Umbilical cord (tissue), 2 donors: ENCODE measurements around the gene RAD51B. TPM values are rescaled to one million over a fixed set of nuclear protein-coding genes. Genes with fewer than 3 reads are reported as not detected.
"Not testable (repeated sequence)": the region's sequence is repeated elsewhere in the genome, so short reads cannot be mapped to it uniquely, and the experiment has no call there.

ENCODE experiments used
- DNase-seq: peaks from one replicate; pipeline ENCODE4 v3.0.0-alpha.2; 2015; ENCODE audit warnings: low spot score
- total RNA-seq: library from RNA; depleted of rRNA; stranded (reverse); fragments of >200 nt; gene quantifications from one replicate; pipeline ENCODE4 v1.2.3, GENCODE V29; 2014; ENCODE audit warnings: low replicate concordance; ENCODE audit not compliant: insufficient read depth

The RAD51B gene
- total RNA-seq, 1 donor from 2014 or later, result 34.2 TPM

DNA sequence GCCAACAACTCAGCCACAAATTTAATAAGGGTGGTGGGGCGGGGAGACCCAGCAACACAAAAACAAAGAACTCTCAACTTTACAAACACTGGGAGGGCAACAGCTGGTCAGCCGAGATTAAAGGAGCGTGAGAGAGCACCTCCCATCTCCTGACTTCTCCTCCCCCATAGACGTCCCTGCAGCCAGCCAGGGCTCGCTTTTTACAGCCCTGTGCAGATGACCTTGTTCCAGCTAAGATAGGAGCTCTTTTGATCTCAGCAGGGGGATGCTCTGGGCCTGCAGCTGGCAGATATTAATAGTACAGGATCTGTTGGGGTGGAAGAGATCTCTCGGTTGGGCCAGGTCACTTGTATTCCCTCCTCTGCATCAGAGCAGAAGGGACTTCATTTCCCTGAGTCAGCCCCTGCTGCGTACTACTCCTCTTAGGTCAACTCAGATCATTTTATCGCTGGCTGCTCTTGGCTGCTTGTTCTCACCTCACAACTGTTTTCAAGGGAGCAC is 475.8 kb downstream of the RAD51B start:
- peak; percentile 93 for DNase-seq

DNA sequence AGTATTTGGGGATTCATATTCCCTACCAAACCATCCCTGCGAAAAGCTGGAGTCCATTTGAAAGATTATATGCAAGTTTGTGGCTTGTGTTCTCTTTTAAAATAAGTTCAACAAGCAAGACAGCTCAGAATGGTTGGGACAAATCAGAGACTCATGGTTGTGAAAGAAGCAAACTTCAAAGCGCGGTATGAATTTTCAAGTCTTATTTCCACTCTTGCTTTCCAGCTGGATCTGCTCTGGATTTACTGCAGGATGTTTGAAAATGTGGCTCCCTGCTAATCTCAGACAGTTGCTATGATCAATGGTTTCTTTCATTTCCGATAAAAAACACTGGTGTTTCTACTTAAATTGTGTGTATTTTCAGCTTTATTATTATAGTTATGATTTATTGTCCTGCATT is 477.5 kb downstream of the RAD51B start:
- DNase-seq, result peak; percentile 94

DNA sequence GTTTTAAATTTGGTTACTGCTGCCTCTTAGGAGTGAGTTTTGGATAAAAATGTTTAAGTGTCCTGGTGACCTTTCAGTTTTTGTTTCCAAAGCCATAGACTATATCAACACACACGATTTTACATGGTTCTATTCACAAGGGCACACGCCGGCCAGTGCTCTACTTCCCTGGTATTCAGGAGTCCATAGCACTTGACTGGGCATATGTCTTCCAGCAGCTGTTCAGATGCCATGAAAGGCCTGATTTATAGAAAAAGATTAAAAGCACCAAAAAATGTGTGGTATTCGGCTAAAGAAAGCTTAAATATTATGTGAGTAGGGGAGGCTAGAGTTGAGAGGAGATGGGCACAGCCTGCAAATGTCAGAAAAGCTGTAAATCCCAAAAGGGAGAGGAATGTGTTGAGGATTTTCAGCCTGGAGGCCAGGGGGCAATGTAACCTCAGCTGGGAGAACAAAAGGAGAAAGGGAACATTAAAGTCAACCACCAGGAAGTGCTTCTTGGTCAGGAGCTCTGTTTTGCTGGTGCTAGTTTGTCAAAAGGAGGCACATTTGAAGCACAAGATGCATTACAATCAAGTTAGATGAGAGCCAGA is 478.4 kb downstream of the RAD51B start:
- peak; percentile 66 for DNase-seq

DNA sequence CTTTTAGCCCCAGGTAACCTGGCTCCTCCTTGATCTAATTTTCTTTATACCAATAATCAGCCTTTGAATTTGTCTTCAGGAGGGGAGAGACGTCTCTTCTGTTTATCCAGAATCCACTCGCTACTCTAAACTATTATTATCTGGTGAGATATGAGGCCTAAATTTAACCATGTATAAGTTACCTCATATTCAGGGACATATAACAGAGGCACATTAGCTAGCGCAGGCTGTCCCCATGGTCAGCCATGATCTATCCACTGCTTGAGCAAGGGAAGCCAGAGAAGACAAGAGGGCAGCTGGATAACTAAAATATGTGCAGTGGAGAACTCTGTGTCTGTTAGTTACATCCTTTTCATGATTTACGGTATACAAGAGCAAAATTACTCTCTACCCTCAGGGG is 481.0 kb downstream of the RAD51B start:
- no peak for DNase-seq

DNA sequence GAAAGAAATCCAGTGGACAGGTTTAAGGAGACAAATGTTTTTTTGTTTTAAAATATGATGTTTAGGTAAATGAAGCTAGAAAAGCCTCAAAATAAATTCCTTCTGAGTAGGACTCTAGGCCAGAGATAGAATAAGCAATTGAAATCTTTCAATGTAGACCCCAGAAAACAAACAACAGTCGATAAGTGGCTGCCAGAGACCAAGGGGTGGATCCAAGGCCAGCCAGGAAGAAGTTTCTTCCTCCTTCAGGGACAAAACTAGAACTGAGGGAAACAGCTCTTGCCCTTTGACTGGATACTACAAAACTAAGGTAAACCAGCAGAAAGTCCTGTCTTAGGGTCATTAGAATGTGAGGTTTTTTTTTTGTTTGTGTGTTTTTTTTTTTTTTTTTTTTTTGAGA is 481.6 kb downstream of the RAD51B start:
- no peak for DNase-seq

DNA sequence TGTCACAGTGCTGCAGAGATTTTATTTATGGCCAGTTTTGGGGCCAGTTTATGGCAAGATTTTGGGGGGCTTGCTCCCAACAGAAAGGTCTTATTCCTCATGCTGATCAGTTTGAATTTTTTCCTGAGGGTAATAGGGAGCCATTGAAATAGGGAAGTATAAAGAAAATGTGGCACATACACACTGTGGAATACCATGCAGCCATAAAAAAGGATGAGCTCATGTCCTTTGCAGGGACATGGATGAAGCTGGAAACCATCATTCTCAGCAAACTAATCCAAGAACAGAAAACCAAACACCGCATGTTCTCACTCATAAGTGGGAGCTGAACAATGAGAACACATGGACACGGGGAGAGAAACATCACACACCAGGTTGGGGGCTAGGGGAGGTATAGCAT is 483.4 kb downstream of the RAD51B start:
- DNase-seq, result not testable (repeated sequence)

DNA sequence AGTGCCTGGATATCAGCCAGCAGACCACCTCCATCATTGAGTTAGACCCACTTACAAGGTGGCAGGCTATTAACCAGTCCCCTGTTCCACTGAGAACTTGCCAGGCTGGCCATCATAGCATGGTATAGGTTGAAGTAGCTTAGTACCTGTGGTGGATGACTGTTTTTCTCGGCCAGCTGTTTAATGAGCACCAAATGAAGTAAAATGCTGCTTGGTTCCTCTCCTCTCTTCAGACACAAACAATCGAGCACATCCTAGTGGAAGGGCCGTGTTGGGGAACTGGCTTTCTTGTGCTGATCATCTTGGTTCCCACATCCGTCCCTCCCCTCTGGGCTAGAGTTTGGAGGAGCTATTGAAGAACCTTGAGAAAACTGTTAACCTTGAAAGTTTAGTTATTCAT is 486.2 kb downstream of the RAD51B start:
- DNase-seq, result no peak

DNA sequence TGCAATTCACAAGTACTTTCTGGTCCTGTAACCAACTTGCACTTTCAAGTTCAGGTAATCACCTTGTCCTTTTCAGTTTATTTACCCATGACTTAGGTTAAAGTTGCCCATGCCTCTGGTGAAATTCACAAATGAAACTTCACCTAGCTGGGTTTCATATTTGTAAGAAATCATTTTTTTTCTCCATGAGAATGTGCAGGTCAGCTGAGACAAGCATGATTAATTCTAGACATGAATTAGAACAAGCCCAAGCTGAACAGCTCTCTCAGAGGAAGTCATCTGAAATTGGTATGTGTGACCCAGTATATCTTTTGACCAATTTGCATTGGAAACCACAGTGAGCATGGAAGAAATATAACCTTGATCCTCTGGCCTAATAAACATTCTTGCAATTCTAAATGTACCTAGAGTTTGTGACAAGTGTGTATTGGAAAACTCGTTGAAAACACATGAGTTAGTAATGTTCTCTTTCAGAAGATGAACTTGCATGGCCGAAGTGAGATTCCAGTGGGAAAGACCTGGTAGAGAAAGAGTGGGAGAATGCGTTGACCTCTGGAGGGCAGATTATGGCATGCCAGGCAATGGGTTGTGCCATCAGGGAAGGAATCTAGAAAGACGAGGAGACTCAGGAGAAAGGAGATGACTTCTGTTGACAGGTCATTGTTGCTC is 486.8 kb downstream of the RAD51B start:
- no peak for DNase-seq

DNA sequence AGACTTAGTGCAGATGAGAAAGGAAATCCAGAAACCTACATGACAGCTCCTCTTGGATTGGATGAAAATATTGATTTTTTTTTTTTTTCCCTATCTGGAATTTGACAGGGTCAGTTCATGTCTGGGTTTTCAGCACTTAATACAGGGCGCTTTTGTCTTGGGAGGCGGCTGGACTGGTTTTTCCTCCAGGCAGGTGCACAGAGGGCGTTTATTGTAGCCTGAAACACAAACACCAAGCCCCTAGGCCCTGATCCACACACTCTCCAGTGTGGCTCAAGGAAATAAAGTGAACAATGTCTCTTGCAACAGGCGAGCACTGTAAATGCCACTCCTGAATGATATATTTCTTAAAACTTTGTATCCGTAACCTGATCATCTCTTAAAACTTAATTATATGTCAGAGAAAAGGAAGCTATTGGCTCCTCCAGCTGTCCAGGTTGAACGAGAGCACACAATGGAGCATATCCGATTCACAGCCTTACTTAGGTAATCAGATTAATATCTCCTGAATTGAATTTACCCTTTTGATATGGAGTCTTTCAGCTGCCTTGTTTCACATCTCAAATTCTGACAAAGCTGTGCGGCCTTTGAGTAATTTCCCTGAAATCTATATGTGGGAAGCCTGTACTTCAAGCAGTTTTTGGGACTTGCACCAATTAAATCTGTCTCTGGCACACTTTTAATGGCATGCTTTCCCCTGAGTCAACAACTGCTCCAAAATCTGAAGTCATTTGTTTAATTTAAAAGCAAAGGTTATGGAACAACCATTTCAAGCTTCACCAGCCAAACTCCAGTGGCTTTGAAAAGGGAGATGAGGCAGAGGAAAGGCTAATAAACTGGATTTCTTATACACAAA is 487.6 kb downstream of the RAD51B start:
- no peak for DNase-seq

DNA sequence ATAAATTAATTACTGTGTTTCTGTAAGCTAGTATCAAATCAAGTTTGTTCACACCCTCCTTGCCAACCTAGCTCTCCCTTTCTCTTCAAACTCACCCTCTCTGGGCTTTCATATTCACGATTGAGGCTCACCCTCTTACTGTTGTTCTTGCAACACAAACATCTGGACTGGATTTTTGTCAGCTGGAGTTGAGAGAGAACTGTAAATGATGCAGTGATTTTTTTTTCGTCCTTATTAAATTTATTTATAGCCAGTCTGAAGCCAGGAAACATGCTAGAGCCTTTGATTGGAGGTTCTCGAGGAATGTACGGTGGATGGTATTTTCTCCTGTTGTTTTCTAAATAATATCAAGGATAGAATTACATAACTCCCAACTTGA is 488.2 kb downstream of the RAD51B start:
- peak; percentile 78 for DNase-seq

DNA sequence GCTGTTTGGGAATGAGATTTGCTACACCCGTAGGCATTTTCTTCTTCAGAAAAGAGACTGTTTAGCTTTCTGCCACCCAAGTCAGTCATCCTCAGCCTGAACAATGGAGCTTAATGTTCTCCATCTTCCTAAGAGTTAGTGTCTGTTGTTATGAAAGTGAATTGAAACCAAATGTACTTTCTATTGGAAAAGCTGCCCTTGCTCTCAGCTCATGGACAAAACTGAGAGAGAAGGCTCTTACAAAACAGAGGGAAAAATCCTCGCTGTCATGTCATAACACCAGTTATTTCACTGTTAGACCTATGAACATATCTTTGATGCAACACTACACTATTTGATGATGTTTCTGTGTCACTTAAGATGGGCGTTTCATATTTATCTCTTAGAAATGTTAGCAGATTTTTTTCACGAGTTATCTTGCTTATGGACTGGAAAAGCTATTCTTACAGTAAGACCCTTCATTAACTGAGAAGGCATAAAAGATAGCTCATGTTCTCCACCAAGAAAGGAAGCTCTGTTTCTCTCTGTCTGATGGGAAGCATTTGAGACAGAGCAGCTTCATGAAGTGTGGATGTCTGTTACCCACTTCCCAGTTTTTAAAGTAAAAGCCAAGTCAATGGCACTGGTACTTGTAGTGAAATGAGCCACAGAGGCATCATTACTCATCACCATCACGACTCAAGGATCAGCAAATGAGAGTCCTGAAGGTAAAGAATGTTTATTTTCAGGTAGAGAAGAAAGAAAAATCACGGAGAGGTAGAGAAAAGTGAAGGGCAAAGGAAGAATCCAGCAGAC is 489.3 kb downstream of the RAD51B start:
- peak; percentile 52 for DNase-seq

DNA sequence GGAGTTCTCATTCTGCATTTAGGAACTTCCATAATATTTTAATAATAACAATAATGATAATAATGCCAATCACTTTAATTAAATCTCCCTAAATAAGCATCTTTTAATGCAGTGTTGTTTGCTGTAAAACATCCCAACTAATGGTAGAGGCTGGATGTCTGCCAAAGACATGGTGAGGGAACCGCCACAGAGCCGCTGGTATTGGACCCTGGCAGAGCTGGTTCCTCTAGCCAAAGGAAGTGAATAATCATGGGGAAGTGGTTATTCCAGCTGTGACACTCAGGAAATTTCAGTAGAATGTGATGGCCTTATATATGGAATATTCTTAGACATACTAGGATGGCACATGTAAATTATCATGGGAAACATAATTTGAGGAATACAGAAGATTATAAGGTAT is 490.0 kb downstream of the RAD51B start:
- DNase-seq, result no peak

DNA sequence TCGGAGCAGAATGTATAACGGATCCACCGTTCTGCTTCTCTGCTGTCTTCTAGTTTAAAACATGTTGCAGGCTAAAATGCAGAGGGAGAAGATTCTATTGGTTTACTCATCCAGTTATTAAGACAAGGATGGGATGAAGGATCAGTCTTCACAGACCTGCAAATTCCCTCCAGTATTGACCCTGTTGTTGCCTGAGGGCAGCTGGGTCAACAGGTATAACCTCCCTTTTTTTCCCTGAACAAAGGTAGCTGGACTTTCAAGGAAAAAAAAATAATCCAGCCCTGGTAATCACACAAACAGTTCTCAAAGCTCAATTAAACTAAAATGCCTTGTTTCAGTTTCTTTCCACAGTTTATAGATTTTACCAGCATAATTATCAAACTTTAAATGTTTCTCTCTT is 492.7 kb downstream of the RAD51B start:
- DNase-seq, result no peak

DNA sequence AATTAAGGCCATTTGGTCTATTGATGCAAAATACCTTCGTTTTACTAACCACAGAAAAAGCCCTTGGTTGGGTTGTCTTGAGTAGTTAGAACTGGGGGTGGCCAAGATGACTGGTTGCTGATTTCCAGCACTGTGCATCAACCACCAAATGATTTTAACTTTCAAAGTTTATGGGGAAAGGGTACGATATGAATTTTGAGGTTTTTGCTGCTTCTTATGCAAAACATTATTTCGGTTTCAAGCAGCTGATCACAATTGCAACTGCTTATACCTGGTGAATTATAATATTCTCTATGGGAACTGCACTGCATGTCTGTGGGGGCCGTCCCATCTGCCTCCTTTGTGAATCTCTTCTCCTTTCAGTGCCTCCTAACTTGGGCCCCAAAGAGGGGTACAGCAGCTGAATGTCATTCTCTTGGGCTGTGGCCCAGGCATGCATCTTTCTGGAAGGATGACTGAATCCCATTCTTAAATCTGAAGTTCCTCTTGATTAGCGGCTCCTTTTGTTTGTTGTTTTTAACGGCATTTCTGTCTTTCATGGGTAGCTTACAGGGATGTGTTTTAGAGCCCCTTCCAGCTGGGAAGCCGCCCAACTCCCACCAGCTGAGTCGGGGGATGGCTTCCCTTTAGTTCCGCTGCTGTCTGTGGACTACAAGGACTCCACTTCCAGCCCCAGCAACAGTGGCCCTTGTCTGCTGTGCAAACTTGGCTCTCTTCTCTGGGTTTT is 493.5 kb downstream of the RAD51B start:
- no peak for DNase-seq

DNA sequence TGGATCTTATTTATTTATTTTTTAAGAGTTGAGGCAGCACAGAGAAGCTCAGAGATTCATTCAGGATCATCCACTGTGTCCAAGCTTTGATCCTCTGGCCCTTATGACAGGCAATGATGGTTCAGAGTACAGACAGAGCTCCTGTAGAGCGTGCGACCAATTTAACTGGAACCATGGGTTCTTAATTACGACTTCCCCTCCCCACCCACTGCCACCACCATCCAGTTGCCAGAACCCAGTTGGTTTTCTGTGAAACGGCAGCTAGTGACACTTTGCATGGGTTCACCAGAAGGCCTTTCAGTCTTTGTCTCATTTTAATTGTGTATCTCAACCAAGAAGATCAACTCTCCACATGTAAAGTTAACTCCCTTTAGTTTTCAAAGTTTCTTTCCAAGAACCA is 495.1 kb downstream of the RAD51B start:
- no peak for DNase-seq

DNA sequence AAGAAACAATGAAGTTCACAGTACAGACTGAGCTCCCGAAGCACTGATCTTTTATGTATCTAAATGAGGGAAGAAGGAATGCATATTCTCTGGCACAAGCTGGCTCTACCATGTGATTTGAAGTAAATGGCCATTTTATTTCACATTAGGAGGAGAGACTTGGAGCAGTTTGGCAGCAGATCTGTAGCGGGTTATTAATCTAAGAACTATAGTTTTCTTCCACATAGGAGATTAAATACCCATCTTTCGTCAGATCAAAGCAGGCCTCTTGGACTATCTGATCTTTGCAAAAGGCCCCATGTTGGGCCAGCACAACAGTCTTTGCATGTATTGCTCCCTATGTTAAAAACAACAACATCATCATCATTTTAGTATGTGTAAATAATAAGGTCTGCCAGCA is 495.5 kb downstream of the RAD51B start:
- DNase-seq, result no peak

DNA sequence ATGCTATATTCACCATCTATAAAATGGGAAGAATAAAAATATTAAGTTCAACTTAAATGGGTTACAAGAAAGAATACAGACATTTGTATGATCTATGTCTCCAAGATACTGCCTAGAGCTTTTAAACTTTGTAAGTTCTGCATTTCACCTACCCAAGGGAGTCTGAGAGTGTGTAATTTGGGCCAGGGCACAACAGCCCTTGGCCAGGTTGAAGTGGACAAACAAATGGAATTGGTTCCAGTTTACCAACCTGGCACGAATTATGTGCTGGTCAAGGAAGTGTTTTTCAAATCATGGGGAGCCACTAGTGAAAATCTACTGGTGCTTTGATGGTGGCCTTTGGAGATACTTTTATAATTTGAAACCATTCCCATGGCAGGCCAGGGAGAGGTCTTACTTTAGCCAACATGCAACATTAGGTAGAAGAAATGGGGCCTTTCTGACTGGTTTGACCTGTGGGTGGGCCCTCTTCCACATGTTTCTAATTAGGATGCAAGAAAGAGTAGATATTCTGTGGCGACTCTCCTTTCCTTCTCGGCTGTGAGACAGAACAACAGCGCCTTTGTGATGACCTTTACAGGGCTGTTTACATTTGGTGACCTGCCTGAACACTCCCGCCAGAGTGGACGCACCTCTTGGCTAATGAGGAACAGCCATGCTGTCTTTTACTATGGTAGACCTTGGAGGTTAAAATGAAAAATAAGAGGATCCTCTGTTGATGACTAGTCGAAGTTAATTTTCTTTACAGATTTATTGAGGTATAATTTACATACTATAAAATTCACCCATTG is 496.7 kb downstream of the RAD51B start:
- no peak for DNase-seq

DNA sequence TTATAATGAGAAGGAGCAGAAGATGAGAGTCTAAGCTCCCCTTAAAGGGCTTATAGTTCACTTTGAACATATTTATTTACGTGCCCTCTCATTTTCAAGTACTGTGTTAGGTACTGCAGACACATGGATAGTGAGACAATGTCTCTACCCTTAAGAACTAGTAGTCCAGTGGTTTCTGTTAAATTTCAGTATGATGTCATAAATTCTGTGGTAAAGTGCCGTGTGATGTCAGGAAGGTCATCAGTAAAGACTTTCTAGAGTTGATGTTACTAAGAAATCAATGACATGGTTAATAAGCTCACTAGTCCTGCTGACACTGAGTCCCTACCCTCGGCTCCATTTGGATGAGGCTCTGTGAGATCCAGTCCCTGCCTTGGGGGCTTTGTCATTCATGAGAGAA is 497.7 kb downstream of the RAD51B start:
- DNase-seq, result no peak

DNA sequence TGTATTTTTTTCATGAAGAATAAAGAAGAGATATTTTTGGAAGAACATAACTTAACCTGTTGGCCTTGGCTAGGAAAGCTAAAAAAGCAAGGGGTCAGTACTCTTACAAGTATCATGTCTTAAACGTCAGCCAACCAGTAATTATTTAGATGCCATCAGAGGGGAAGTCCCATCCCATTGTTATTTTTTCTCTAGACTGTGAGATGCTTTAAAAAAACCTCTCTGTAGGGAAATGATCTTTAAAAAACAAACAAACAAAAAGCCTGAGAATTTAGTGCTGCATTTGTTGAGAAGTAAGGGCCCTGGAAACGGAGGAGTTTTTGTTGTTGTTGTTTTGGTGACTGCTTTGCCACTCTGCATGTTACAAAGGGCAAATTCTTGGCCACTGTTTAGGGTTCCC is 499.2 kb downstream of the RAD51B start:
- DNase-seq, result no peak

DNA sequence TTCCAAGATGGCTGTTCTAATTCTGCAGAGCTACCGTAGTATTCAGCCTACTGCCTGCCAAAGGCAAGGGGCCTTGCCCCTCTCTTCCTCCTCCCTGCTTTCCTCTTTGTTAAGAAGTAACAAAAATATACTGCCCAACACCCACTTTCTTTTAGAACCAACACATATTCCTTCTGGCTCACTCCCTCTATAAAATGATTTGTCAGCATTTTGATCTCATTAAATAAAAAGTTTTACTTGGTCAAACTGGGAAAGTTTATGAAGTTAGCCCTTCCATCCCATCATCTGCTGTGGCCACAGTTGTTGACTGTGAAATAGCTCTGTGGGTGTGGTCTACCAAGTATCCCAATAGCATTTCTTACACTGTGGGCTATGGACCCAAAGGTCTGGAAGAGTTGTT is 500.9 kb downstream of the RAD51B start:
- DNase-seq, result no peak
